T47D (cell line): Measurements from ENCODE around the gene C5orf15.

Source experiments
- DNase-seq, 2 experiments: peaks; one replicate each; pipeline versions ENCODE4 v3.0.0 to v3.0.0-alpha.2; 2011 to 2012; ENCODE audit warnings: low read depth in 1 of 2, low spot score in 1 of 2
- JUND ChIP-seq: IDR thresholded peaks from 2 replicates; pipeline ENCODE4 v1.6.1; 2012; ENCODE audit warnings: low read depth
- in situ Hi-C: cut with HindIII; loops from 2 replicates; pipeline ENCODE4 v1.10.0; 2016; ENCODE audit warnings: low sequenced_read_pairs, low pct_unique_long_range_greater_than_20kb

Gene C5orf15

GRCh38 chr5:133926489-133927299, 41.7 kb downstream of the C5orf15 start:
- in situ Hi-C loops = no loop called here
- DNase-seq = no peak
- no peak for TF ChIP-seq JUND

GRCh38 chr5:133925866-133926488, 42.4 kb downstream of the C5orf15 start:
- no peak for TF ChIP-seq JUND
- DNase-seq = no peak

GRCh38 chr5:133925269-133925668, 43.2 kb downstream of the C5orf15 start:
- no peak for TF ChIP-seq JUND
- in situ Hi-C loops = no loop called here
- DNase-seq = no peak

More at GRCh38 chr5:133925866-133926488, 42.4 kb downstream of the C5orf15 start:
- in situ Hi-C loops = no loop called here

GRCh38 chr5:133924221-133924920, 44.1 kb downstream of the C5orf15 start:
- no peak for DNase-seq
- TF ChIP-seq JUND = no peak
- in situ Hi-C loops = no loop called here

GRCh38 chr5:133921979-133922378, 46.4 kb downstream of the C5orf15 start:
- DNase-seq = no peak
- TF ChIP-seq JUND = no peak
- in situ Hi-C loops = no loop called here

GRCh38 chr5:133921069-133921468, 47.4 kb downstream of the C5orf15 start:
- no peak for TF ChIP-seq JUND
- in situ Hi-C loops = no loop called here

GRCh38 chr5:133919148-133920136, 49.0 kb downstream of the C5orf15 start:
- in situ Hi-C loops = no loop called here
- TF ChIP-seq JUND = no peak
- no peak for DNase-seq

More at GRCh38 chr5:133921069-133921468, 47.4 kb downstream of the C5orf15 start:
- no peak for DNase-seq

- no peak for DNase-seq
- in situ Hi-C loops = no loop called here
- no peak for TF ChIP-seq JUND
These were observed 49.7 kb downstream of the C5orf15 start for GRCh38 chr5:133918731-133919130.

GRCh38 chr5:133918316-133918715, 50.1 kb downstream of the C5orf15 start:
- TF ChIP-seq JUND = no peak
- no peak for DNase-seq
- in situ Hi-C loops = no loop called here

GRCh38 chr5:133917785-133918184, 50.6 kb downstream of the C5orf15 start:
- in situ Hi-C loops = no loop called here
- no peak for TF ChIP-seq JUND
- DNase-seq = no peak

GRCh38 chr5:133916914-133917313, 51.5 kb downstream of the C5orf15 start:
- no peak for DNase-seq
- no peak for TF ChIP-seq JUND
- in situ Hi-C loops = no loop called here

- no peak for DNase-seq
- TF ChIP-seq JUND = no peak
- in situ Hi-C loops = no loop called here
These were observed 51.9 kb downstream of the C5orf15 start for GRCh38 chr5:133916479-133916878.
